ENCODE results near the gene CLIC4. TPM values are rescaled to one million over a fixed set of nuclear protein-coding genes. Genes with fewer than 3 reads are reported as not detected.

Gene CLIC4
- total and polyA plus RNA-seq, 2 experiments from 2014 or later = 92.5 to 308 TPM

DNA sequence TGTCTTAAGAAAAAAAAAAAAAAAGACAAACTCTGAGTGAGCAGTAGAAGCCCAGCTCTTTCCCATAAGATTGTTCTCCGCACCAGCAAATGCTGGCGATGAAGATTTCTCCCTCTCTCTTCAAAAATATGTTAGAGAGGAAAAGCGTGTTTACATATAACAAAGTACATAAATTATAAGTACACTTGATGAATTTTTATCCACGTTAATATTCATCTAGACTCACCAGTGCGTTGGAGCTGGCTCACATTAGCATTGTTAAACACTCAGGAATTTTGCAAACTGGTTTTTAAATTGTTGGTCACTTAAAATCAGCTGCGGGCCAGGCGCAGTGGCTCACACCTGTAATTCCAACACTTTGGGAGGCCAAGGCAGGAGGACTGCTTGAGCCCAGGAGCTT is 128.8 kb downstream of the CLIC4 start:
- H3K9me3 Mint-ChIP-seq = no peaks in the 10 kb centered on the region
- no peak for DNase-seq (ENCODE audit: low spot score)
- Histone ChIP-seq H3F3A (replicated peaks; ENCODE audit: low read depth) (no peaks in the 10 kb centered on the region), H3K4me3 (no peak overlapping the region), H3K4me1 (ENCODE audit: insufficient read depth) (no peaks in the 10 kb centered on the region), H2AFZ (no peak overlapping the region), H3K36me3 (ENCODE audit: insufficient read depth) (no peaks in the 10 kb centered on the region), H4K20me1 (replicated peaks; ENCODE audit: insufficient read depth) (no peaks in the 10 kb centered on the region), H3K27me3 (ENCODE audit: insufficient read depth) (no peaks in the 10 kb centered on the region), H3K27ac (ENCODE audit: low read depth) (no peak overlapping the region), H3K4me2 (no peak overlapping the region), H3K9me2 (ENCODE audit: insufficient read depth) (no peaks in the 10 kb centered on the region), H3K79me2 (replicated peaks; ENCODE audit: insufficient read depth) (no peaks in the 10 kb centered on the region)
- no peaks in the 10 kb centered on the region for H3K36me3 Mint-ChIP-seq (ENCODE audit: low read depth)
- no peak overlapping the region for H3K27ac Mint-ChIP-seq
- no peak overlapping the region for H3K4me3 Mint-ChIP-seq
- peaks cover 1% of the 10 kb centered on the region for H3K27me3 Mint-ChIP-seq (ENCODE audit: insufficient read depth, low read depth, poor library complexity)
- ATAC-seq = no peak
- TF ChIP-seq, protein P1, sequence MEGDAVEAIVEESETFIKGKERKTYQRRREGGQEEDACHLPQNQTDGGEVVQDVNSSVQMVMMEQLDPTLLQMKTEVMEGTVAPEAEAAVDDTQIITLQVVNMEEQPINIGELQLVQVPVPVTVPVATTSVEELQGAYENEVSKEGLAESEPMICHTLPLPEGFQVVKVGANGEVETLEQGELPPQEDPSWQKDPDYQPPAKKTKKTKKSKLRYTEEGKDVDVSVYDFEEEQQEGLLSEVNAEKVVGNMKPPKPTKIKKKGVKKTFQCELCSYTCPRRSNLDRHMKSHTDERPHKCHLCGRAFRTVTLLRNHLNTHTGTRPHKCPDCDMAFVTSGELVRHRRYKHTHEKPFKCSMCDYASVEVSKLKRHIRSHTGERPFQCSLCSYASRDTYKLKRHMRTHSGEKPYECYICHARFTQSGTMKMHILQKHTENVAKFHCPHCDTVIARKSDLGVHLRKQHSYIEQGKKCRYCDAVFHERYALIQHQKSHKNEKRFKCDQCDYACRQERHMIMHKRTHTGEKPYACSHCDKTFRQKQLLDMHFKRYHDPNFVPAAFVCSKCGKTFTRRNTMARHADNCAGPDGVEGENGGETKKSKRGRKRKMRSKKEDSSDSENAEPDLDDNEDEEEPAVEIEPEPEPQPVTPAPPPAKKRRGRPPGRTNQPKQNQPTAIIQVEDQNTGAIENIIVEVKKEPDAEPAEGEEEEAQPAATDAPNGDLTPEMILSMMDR (conservative IDR thresholded peaks at IDR 0.05; ENCODE audit: low read depth in 2 of 2) = no peak
- no peak for TF ChIP-seq CREB1 (CRISPR knock-in tag; IDR thresholded peaks at IDR 0.05; ENCODE audit: low read depth)
- peaks cover 6% of the 10 kb centered on the region for H3K4me1 Mint-ChIP-seq

DNA sequence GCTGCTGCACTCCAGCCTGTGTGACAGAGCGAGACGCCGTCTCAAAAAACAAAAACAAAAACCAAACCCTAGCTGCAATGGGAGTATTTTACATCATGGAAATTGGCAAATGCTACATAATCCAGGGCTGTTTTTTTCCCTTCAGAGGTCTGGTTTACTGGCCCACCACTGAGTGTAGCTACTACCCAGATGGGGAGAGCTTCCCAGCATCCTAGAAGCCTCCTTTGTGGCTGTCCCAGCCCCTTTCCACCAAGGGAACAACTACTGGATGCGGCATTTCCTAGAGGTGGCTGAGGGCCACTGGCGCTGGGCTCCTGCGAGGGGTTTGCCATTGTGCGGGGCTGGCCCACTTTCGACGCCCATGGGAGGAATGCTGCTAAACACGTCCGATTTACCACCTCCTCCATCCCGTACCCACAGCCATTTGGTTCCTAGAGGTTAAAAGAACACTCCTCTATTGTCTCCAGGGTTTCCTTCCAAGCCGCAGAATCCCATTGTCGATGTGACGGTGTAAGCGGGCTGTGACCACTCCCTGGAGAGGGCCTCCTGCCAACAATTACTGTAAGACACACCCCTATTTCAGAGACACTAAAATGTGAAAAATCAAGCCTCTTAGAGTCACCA is 129.5 kb downstream of the CLIC4 start:
- no peaks in the 10 kb centered on the region for H3K9me3 Mint-ChIP-seq
- Histone ChIP-seq H4K20me1 (replicated peaks; ENCODE audit: insufficient read depth) (no peaks in the 10 kb centered on the region), H3K27me3 (ENCODE audit: insufficient read depth) (no peaks in the 10 kb centered on the region), H3K4me2 (no peak overlapping the region), H3K79me2 (replicated peaks; ENCODE audit: insufficient read depth) (no peaks in the 10 kb centered on the region), H3K4me3 (no peak overlapping the region), H2AFZ (peak overlapping the region; percentile 63), H3K4me1 (ENCODE audit: insufficient read depth) (no peaks in the 10 kb centered on the region), H3K27ac (ENCODE audit: low read depth) (no peak overlapping the region), H3F3A (replicated peaks; ENCODE audit: low read depth) (no peaks in the 10 kb centered on the region), H3K9me2 (ENCODE audit: insufficient read depth) (no peaks in the 10 kb centered on the region), H3K36me3 (ENCODE audit: insufficient read depth) (no peaks in the 10 kb centered on the region)
- peaks cover 1% of the 10 kb centered on the region for H3K27me3 Mint-ChIP-seq (ENCODE audit: insufficient read depth, low read depth, poor library complexity)
- H3K4me1 Mint-ChIP-seq = peaks cover 6% of the 10 kb centered on the region
- ATAC-seq = peak; percentile 30
- TF ChIP-seq CREB1 (CRISPR knock-in tag; IDR thresholded peaks at IDR 0.05; ENCODE audit: low read depth) = no peak
- no peak for TF ChIP-seq STAT1 (IDR thresholded peaks at IDR 0.05; ENCODE audit: unreplicated experiment)
- TF ChIP-seq JUNB (IDR thresholded peaks at IDR 0.05; ENCODE audit: unreplicated experiment) = no peak
- H3K27ac Mint-ChIP-seq = no peak overlapping the region
- no peaks in the 10 kb centered on the region for H3K36me3 Mint-ChIP-seq (ENCODE audit: low read depth)
- no peak overlapping the region for H3K4me3 Mint-ChIP-seq
- peak; percentile 21 for DNase-seq (ENCODE audit: low spot score)

DNA sequence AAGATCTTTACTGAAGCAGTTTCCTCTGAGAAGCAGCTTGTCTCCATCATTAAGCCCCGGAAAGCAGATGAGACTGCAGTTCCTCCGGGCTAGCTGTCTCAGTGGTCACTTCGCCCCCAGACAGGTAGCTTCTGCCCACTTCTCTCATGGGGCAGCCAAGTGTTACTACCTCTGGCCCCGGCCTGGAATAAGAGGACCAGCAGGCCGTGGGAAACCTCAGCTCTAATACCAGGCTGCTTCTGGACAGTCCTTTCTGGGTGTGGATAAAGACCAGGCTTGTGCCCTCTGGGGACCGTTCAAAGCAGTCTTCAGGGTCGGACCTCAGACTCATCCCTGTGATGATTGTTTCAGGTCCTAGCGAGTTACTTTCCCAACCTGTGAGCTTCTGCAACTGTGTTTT is 130.0 kb downstream of the CLIC4 start:
- Mint-ChIP-seq H3K4me1 (peaks cover 6% of the 10 kb centered on the region), H3K36me3 (ENCODE audit: low read depth) (no peaks in the 10 kb centered on the region), H3K9me3 (no peaks in the 10 kb centered on the region), H3K4me3 (no peak overlapping the region), H3K27ac (no peak overlapping the region), H3K27me3 (ENCODE audit: insufficient read depth, low read depth, poor library complexity) (peaks cover 1% of the 10 kb centered on the region)
- no peaks in the 10 kb centered on the region for H3K27me3 ChIP-seq (ENCODE audit: insufficient read depth)
- no peak overlapping the region for H3K27ac ChIP-seq (ENCODE audit: low read depth)
- no peaks in the 10 kb centered on the region for H3F3A ChIP-seq (replicated peaks; ENCODE audit: low read depth)
- H3K4me1 ChIP-seq (ENCODE audit: insufficient read depth) = no peaks in the 10 kb centered on the region
- peak overlapping the region; percentile 63; the same call in 1 of the 2 replicates for H2AFZ ChIP-seq
- no peaks in the 10 kb centered on the region for H3K36me3 ChIP-seq (ENCODE audit: insufficient read depth)
- H3K79me2 ChIP-seq (replicated peaks; ENCODE audit: insufficient read depth) = no peaks in the 10 kb centered on the region
- no peaks in the 10 kb centered on the region for H3K9me2 ChIP-seq (ENCODE audit: insufficient read depth)
- no peak for TF ChIP-seq NANOG (IDR thresholded peaks at IDR 0.05; ENCODE audit: borderline replicate concordance)
- DNase-seq (ENCODE audit: low spot score) = no peak
- no peak; the same call in 2 of the 3 replicates for ATAC-seq
- no peak overlapping the region for H3K4me2 ChIP-seq
- no peak overlapping the region for H3K4me3 ChIP-seq
- H4K20me1 ChIP-seq (replicated peaks; ENCODE audit: insufficient read depth) = no peaks in the 10 kb centered on the region

All from GM23338 (cell line).